NCI-H128 (cell line): ENCODE measurements around the gene SLC2A4.

Source experiments
- DNase-seq: peaks from one replicate; lab custom pipeline; 2025; ENCODE audit not compliant: unreplicated experiment; lab: John Stamatoyannopoulos, UW

SLC2A4 gene

GRCh38 chr17:7296189-7296861, 14.8 kb downstream of the SLC2A4 start:
- DNase-seq = peak; percentile 28

- DNase-seq = no peak
Observed at GRCh38 chr17:7304179-7304578, 22.7 kb downstream of the SLC2A4 start.

DNA sequence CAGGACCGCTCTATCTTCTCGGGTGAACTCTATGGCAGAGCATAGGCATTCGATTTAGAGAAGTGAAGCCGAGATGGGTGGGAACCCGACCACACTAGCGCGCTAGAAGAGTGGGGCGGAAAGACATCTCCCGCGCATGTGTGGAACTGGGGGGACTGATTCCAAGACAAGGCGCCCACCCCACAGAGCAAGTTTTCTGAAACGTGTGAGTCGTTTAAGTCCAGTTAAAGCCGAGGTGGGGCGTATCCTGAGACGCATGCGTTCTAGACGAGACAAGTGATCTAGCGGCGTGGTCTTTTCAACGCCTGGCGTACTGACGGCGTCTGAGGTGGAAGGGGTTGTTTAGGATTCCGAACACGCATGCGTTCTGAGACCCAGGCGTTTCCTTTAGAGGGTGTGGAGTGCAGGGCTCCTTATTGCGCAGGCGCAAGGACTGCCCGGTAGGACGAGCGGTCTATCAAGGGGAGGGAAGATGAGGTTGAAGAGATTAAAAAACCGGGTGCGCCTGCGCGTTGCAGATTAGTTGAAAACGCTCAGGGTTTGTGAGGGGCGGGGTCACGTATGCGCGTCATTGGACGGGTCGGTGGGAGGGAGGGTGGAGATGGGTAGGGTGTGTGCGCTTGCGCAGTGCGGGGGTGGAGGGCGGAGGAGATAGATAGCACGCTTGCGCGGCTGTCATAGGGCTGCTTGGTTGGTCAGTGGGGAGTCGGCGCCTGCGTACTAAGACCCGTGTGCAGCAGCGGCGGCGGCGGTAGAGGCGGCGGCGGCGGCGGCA, 25.6 kb downstream of the SLC2A4 start, which contains the start of gene EIF5A:
Gene EIF5A, plus strand, starts transcription at position 718 of the 775 bp plus-strand sequence. CDS start 2,008 bp downstream, outside the sequence.
- peak; percentile 98 for DNase-seq

DNA sequence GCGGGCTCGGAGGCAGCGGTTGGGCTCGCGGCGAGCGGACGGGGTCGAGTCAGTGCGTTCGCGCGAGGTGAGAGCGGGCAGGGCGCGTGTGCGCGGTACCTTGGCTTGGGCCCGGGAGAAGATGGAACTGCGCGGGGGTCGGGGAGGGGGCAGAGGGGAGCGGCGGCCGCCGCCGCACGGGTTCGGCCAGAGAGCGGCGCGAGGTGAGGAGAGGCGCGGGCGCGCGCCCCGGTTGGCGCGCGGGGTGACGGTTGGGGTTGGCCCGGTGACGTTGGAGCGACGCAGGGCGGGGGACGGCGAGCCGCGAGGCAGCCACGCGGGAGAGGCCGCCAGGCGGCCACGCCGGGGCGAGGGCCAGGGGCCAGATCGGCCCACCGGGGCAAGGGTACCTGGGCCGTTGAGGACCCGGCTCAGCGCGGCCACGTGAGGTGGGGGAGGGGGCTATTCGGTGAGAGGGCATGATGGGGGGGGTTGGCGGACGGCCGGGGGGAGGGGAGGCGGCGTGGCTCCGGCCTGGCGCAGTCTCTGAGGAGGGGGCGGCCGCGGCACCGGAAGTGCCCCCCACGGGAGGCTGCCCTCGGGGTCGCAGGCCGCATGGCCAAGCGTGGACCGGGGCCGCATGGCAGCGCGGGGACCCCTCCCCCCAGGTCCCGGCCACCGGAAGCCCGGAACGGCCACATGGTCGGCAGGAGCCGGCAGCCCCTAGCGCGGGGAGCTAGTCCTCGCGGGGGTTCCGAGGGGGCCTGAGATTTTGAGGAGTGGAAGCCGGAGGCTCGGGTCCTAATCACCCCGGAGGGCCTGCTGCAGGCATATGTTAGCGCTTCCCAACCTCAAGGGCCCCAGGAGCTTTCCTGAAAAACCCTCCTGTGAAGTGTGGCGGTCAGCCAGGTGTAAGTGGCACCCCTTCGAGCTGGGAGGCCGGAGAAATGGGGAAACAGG, 26.4 kb downstream of the SLC2A4 start:
- no peak for DNase-seq

- peak; percentile 1 for DNase-seq
Observed at GRCh38 chr17:7308625-7309433, 27.3 kb downstream of the SLC2A4 start.

DNA sequence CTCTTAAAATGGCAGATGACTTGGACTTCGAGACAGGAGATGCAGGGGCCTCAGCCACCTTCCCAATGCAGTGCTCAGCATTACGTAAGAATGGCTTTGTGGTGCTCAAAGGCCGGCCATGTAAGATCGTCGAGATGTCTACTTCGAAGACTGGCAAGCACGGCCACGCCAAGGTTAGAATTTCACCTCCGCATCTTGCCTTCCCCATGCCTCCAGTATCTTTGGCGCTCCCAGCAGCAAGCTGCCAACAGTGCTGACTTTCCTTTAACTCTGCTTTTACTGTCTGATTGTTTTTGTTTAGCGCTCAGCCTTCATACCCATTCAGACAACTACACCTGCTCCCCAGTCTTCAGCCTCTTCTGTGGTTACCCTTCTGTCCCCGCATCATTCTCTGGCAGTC, 28.1 kb downstream of the SLC2A4 start:
- DNase-seq = no peak

GRCh38 chr17:7311110-7311705, 29.7 kb downstream of the SLC2A4 start:
- DNase-seq = no peak

DNA sequence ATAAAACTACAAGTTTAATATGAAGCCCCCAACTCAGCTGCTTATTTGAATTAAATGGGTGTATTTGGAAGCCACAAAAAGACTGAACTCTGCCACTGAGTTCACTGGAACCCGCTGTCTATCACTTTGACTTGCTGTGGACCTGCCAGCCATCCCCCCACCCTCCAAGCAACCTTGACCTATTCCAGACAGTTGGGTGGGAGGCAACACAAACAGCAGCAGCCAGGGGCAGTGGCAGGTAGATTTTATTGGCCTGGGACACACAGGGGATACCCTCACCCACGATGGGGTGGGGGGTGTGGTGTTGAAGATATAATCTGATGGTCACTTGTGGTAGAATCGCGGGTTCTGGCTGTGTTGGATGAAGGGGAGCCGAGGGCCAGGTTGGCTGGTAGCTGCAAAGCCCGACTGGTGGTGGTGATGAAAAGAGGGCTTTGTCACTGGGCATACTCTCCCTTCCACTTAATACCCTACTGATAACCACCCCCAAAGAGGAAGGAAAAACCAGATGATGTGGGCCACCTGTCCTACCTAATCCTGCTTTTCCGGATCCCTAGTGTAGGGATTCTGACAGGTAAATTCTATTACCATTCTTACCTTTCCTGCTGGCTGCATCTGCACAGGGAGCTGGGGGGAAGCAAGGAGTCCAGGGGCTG, 31.0 kb downstream of the SLC2A4 start:
- DNase-seq = no peak

GRCh38 chr17:7313088-7313889, 31.8 kb downstream of the SLC2A4 start:
- DNase-seq = no peak

DNA sequence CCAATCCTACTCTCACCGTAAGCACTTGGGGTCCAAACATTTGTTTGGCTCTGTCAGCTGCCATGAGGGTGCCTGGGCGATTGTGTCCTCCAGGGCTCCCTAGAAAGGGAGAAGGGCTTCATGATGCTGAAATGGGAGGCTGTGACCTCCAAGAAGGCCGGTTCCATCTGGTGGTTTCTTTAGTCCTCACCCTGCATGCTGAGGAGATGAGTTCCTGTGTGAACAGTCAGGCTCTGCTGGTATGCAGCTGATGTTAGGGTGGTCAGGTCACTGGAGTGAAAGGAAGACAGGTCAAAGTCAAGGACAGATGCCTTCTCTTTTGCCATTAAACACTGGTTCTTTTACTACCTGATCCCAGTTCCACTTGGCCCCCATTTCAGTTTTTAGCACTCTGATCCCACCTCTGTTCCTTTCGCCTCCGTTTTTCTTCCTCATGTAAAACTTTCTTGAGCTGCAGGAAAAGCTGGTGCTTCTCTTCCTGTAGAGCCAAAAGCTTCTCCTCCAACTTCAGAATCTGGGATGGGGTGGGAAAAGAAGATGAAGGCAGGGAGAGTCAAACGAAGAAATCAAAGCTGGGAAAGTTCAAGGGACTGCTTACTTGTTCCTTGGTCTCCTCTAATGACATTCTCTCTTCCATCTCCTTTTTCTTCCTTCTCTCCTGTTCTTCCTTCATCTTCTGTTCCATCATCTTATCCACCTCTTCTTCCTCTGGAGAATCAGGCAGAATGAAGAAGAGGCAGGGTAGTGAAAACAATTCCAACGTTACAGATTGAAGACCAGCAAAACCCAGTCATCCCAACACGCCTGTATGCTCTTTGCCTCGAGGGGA, 32.6 kb downstream of the SLC2A4 start:
- no peak for DNase-seq

DNA sequence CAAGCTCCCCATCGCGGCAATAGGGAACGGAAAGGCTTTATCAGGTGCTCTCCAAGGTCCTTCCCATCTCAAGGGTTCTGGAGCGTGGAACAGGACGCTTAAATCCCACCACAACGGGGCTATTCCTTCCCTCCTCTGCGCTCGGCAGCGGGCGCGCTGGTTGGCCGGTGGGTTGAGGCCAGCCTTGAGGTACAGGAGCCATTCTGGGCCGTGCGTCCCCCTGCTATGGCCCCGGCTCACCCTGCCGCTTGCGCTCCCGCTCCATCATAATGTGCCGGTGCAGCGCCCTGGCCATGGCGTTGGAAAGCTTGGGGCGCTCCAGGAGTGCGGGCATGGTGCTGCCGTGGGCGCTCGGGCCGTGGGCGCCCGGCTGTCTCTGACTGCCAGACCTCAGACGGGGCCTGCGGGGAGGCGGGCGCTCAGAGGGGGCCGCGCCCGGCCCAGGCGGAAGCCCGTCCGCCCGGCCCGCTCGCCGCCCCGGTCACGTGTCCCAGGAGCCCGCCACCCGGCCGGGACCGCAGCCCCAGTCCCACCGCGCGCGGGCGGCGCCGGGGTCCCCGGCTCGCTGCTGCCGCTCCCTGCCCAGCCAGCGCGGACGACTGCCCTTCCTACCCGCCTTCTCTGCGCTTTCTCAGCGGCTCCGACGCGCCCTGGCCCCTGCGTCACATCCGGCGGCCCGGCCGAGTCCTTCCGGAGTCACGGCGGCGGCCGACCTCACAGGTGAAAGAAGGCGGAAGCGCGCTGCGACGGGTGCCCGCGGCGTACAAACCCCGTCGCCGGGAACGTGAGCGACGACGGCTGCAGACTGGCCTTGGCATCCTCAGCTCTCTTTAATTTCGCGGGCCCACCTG, 33.4 kb downstream of the SLC2A4 start, which contains the start of gene GPS2:
Gene GPS2, minus strand, starts transcription at position 642 of the 851 bp plus-strand sequence. Its CDS starts 308 bp downstream, at position 334.
- peak; percentile 63 for DNase-seq

DNA sequence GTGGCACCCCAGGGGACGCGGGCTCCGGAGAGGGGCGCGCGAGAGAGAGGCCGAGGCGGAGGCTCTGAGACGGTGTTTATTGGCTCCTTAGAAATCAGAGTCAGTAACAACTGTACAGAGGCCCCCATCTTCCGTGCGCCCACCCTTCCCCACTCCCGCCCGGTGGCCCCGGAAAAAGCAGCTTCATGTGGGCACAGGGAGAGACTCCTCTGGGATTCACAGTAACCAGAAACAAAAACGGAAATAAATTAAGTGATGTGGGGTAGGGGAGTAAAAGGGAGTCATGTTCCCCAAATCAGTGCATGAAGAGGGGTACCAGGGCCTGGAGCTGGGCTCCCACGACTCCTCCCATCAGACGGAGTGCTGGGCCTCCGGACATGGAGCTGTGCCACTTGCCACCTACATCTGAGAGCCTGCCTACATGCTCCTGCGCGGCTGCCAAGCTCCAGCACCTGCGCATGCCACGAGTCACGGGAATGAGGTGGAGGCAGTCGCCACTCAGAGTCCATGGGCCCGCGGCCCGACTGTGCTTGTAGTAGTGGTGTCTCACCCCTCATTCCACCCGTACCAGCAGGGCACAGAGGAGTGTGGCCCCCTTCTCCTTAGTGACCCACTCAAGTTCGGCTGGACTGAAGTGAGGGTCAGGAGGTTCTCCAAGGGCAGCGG, 34.2 kb downstream of the SLC2A4 start:
- no peak for DNase-seq

DNA sequence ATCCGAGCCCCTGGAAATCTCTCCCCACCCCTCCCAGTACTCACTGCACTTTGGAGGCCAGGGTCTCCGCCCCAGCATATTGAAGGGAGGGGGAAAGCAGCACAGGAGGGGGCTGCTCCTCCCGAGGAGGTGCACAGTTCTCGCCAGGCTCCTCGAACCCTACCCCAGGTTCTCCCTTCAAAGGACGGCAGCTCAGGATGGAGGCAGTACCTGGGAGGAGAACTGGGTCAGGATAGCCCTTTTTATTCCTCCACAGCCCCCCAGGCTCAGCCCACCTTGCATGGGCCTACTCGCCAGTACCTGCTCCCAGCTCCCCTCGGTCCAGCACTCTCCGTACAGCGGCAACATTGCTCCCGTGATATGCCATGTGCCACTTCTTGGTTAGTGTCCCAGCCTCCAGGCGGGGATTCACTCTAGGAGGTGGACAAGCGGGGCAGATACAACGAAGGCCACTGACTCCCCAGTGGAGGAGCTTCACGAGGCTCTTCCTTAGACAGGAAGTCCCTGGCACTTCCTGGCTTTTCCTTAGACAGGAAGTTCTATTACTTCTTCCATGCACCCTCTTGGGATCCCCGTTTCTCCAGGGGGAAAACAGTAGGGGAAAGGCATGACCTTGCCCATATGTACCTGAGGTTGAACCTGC, 35.8 kb downstream of the SLC2A4 start:
- DNase-seq = no peak

- no peak for DNase-seq
Observed at GRCh38 chr17:7318121-7318860, 36.8 kb downstream of the SLC2A4 start.

DNA sequence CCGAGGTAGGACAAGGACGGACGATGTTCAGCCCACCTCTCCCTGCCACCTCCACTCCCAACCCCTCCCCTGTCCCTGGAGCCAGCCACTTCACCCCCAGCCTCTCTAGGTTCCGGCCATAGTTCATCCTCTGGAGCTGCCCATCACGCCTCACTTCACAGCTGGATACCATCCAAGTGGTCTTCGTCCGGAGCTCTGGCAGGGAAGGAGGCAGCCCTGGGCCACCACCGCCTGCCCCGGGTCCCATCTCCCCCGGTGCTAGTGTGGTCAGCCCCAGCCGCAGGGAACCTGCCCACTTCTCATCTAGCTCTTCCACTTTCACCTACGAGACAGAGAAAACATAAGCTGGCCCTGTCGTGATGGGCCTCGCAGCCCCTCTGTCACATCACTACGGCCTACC, 39.9 kb downstream of the SLC2A4 start:
- no peak for DNase-seq
